ENCODE data around the gene ALDOC.

- TF ChIP-seq EZH2 (IDR thresholded peaks at IDR 0.05; ENCODE audit: borderline replicate concordance, insufficient read depth, low read depth, low read length, poor library complexity, severe bottlenecking): no peak
- no peak for TF ChIP-seq CTCF (IDR thresholded peaks at IDR 0.05)
Observed at GRCh38 chr17:28623696-28624095, 47.0 kb upstream of the ALDOC start.

Measured in B cell (primary cell).